Liver (tissue), 9 donors: ENCODE measurements around the gene SORCS2. TPM values are rescaled to one million over a fixed set of nuclear protein-coding genes. Genes with fewer than 3 reads are reported as not detected.

Experiments used
- DNase-seq: peaks from one replicate; pipeline ENCODE4 v3.0.0-alpha.2; 2017; ENCODE audit warnings: low spot score
- H3K27ac ChIP-seq, 2 donors: one replicate each; pipeline ENCODE4 v1.7.0; 2013; ENCODE audit warnings: inconsistent platforms in 2 of 2, low read length in 2 of 2, control low read depth in 1 of 2, low read depth in 1 of 2, mild to moderate bottlenecking in 1 of 2
- H3K27me3 ChIP-seq, 4 donors: one replicate each; pipeline versions ENCODE4 v1.6.1 to v1.7.0; 2013; ENCODE audit warnings: low read length in 3 of 4, inconsistent platforms in 1 of 4, mild to moderate bottlenecking in 1 of 4, moderate library complexity in 1 of 4; ENCODE audit not compliant: control insufficient read depth in 4 of 4, insufficient read depth in 4 of 4
- H3K36me3 ChIP-seq, 4 donors: one replicate each; pipeline versions ENCODE4 v1.6.1 to v1.7.0; 2013; ENCODE audit warnings: low read length in 3 of 4, mild to moderate bottlenecking in 3 of 4, low read depth in 1 of 4, moderate library complexity in 1 of 4; ENCODE audit not compliant: control insufficient read depth in 4 of 4, insufficient read depth in 3 of 4
- H3K4me1 ChIP-seq, 4 donors: one replicate each; pipeline versions ENCODE4 v1.6.1 to v1.7.0; 2013; ENCODE audit warnings: low read length in 3 of 4, mild to moderate bottlenecking in 3 of 4, moderate library complexity in 1 of 4; ENCODE audit not compliant: control insufficient read depth in 4 of 4, insufficient read depth in 4 of 4
- H3K4me3 ChIP-seq, 3 donors: one replicate each; pipeline versions ENCODE4 v1.6.1 to v1.7.0; 2013; ENCODE audit warnings: low read length in 3 of 3, control low read depth in 1 of 3, low read depth in 1 of 3, mild to moderate bottlenecking in 1 of 3
- H3K9ac ChIP-seq, 2 donors: one replicate each; pipeline ENCODE4 v1.7.0; 2013; ENCODE audit warnings: low read length in 2 of 2, mild to moderate bottlenecking in 2 of 2, moderate library complexity in 2 of 2, control low read depth in 1 of 2, low read depth in 1 of 2
- H3K9me3 ChIP-seq, 4 donors: one replicate each; pipeline versions ENCODE4 v1.6.1 to v1.7.0; 2013; ENCODE audit warnings: low read length in 3 of 4; ENCODE audit not compliant: control insufficient read depth in 4 of 4
- EGR1 ChIP-seq, 2 donors: IDR thresholded peaks; 2 replicates each; pipeline ENCODE4 v1.6.1; 2016 to 2018; ENCODE audit warnings: antibody characterized with exemption in 2 of 2, low read depth in 2 of 2
- FOXA1 ChIP-seq: IDR thresholded peaks from 2 replicates; pipeline ENCODE4 v1.6.1; 2016; ENCODE audit warnings: antibody characterized with exemption
- FOXA2 ChIP-seq: IDR thresholded peaks from 2 replicates; pipeline ENCODE4 v1.6.1; 2016; ENCODE audit warnings: antibody characterized with exemption
- GABPA ChIP-seq, 2 donors: IDR thresholded peaks in 1 of 2; conservative IDR thresholded peaks in 1 of 2; 2 replicates each; pipeline ENCODE4 v1.6.1; 2016; ENCODE audit warnings: antibody characterized with exemption in 2 of 2, mild to moderate bottlenecking in 1 of 2, moderate library complexity in 1 of 2
- HNF4A ChIP-seq, 2 donors: conservative IDR thresholded peaks; 2 replicates each; pipeline ENCODE4 v1.6.1; 2016; ENCODE audit warnings: antibody characterized with exemption in 2 of 2, mild to moderate bottlenecking in 2 of 2
- HNF4G ChIP-seq: IDR thresholded peaks from 2 replicates; pipeline ENCODE4 v1.6.1; 2016; ENCODE audit warnings: antibody characterized with exemption
- JUND ChIP-seq, 2 donors: IDR thresholded peaks; 2 replicates each; pipeline ENCODE4 v1.6.1; 2016; ENCODE audit warnings: antibody characterized with exemption in 2 of 2
- MAX ChIP-seq: IDR thresholded peaks from 2 replicates; pipeline ENCODE4 v1.6.1; 2016; ENCODE audit warnings: antibody characterized with exemption
- NR2F2 ChIP-seq: IDR thresholded peaks from 2 replicates; pipeline ENCODE4 v1.6.1; 2016; ENCODE audit warnings: antibody characterized with exemption
- RAD21 ChIP-seq, 2 donors: IDR thresholded peaks; 2 replicates each; pipeline ENCODE4 v1.6.1; 2016; ENCODE audit warnings: antibody characterized with exemption in 2 of 2, mild to moderate bottlenecking in 2 of 2
- RXRA ChIP-seq, 2 donors: IDR thresholded peaks; 2 replicates each; pipeline ENCODE4 v1.6.1; 2017 to 2018; ENCODE audit warnings: antibody characterized with exemption in 2 of 2, mild to moderate bottlenecking in 1 of 2
- SP1 ChIP-seq: IDR thresholded peaks from 2 replicates; pipeline ENCODE4 v1.6.1; 2018; ENCODE audit warnings: antibody characterized with exemption, mild to moderate bottlenecking
- TAF1 ChIP-seq: conservative IDR thresholded peaks from 2 replicates; pipeline ENCODE4 v1.6.1; 2016; ENCODE audit warnings: antibody characterized with exemption, mild to moderate bottlenecking
- YY1 ChIP-seq: IDR thresholded peaks from 2 replicates; pipeline ENCODE4 v1.6.1; 2016; ENCODE audit warnings: antibody characterized with exemption, mild to moderate bottlenecking
- WGBS: extraction: QIAGEN DNeasy Blood & Tissue Kit; methylation state at CpG from one replicate; pipeline ENCODE4 v1.1.7; 2013; 5-methylcytosine and 5-hydroxymethylcytosine counted together
- polyA plus RNA-seq, 2 donors: library from polyadenylated mRNA; stranded (reverse) in 1 of 2; unstranded in 1 of 2; fragments of 200-250 nt in 1 of 2; fragments of >200 nt in 1 of 2; fragmentation: Nextera tagmentation in 1 of 2; extraction: Ambion mirVana in 1 of 2; gene quantifications; one replicate each; pipeline versions ENCODE4 v1.2.1 to v1.2.3, GENCODE V29; 2013 to 2015
- total RNA-seq, 2 donors: library from RNA; depleted of rRNA; stranded (reverse); fragments of >200 nt; gene quantifications; one replicate each; pipeline ENCODE4 v1.2.3, GENCODE V29; 2014
- TF ChIP-seq, protein P1 (sequence below): IDR thresholded peaks from 2 replicates; pipeline ENCODE4 v1.6.1; 2016; ENCODE audit warnings: antibody characterized with exemption, mild to moderate bottlenecking
- TF ChIP-seq, protein P2 (sequence below): fragments of 150-350 bp; IDR thresholded peaks from 2 replicates; pipeline ENCODE4 v1.5.1; 2017; ENCODE audit warnings: improper control_type of control experiment, low read depth, low read length; ENCODE audit not compliant: missing input control
- TF ChIP-seq, protein P3 (sequence below): IDR thresholded peaks from 2 replicates; pipeline ENCODE4 v1.6.1; 2016; ENCODE audit warnings: antibody characterized with exemption
- TF ChIP-seq, protein P4 (sequence below): IDR thresholded peaks from 2 replicates; pipeline ENCODE4 v1.6.1; 2016; ENCODE audit warnings: antibody characterized with exemption
- donor health status: healthy.
- donor health status: healthy.
- donor health status: healthy.
- donor health status: healthy.
- donor health status: healthy.

Gene SORCS2
- total and polyA plus RNA-seq, 4 donors: 0.10 to 1.4 (median 0.92) TPM

GRCh38 chr4:7501314-7501713, 309.0 kb downstream of the SORCS2 start:
- H3K27me3 ChIP-seq: no peaks in the 10 kb centered on the region
- no peak overlapping the region for H3K4me3 ChIP-seq
- TF ChIP-seq HNF4G (no peak), EGR1 (IDR thresholded peaks at IDR 0.05; ENCODE audit: low read depth in 2 of 2) (no peak), FOXA2 (no peak), MAX (no peak), NR2F2 (no peak), RAD21 (IDR thresholded peaks at IDR 0.05) (no peak), RXRA (IDR thresholded peaks at IDR 0.05) (no peak), YY1 (no peak), HNF4A (conservative IDR thresholded peaks at IDR 0.05) (no peak), GABPA (IDR thresholded peaks at IDR 0.05 in 1 of 2, conservative IDR thresholded peaks at IDR 0.05 in 1 of 2) (no peak), FOXA1 (no peak), JUND (IDR thresholded peaks at IDR 0.05) (no peak), TAF1 (no peak), SP1 (no peak)
- TF ChIP-seq, protein P1, sequence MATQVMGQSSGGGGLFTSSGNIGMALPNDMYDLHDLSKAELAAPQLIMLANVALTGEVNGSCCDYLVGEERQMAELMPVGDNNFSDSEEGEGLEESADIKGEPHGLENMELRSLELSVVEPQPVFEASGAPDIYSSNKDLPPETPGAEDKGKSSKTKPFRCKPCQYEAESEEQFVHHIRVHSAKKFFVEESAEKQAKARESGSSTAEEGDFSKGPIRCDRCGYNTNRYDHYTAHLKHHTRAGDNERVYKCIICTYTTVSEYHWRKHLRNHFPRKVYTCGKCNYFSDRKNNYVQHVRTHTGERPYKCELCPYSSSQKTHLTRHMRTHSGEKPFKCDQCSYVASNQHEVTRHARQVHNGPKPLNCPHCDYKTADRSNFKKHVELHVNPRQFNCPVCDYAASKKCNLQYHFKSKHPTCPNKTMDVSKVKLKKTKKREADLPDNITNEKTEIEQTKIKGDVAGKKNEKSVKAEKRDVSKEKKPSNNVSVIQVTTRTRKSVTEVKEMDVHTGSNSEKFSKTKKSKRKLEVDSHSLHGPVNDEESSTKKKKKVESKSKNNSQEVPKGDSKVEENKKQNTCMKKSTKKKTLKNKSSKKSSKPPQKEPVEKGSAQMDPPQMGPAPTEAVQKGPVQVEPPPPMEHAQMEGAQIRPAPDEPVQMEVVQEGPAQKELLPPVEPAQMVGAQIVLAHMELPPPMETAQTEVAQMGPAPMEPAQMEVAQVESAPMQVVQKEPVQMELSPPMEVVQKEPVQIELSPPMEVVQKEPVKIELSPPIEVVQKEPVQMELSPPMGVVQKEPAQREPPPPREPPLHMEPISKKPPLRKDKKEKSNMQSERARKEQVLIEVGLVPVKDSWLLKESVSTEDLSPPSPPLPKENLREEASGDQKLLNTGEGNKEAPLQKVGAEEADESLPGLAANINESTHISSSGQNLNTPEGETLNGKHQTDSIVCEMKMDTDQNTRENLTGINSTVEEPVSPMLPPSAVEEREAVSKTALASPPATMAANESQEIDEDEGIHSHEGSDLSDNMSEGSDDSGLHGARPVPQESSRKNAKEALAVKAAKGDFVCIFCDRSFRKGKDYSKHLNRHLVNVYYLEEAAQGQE: no peak
- TF ChIP-seq, protein P2, sequence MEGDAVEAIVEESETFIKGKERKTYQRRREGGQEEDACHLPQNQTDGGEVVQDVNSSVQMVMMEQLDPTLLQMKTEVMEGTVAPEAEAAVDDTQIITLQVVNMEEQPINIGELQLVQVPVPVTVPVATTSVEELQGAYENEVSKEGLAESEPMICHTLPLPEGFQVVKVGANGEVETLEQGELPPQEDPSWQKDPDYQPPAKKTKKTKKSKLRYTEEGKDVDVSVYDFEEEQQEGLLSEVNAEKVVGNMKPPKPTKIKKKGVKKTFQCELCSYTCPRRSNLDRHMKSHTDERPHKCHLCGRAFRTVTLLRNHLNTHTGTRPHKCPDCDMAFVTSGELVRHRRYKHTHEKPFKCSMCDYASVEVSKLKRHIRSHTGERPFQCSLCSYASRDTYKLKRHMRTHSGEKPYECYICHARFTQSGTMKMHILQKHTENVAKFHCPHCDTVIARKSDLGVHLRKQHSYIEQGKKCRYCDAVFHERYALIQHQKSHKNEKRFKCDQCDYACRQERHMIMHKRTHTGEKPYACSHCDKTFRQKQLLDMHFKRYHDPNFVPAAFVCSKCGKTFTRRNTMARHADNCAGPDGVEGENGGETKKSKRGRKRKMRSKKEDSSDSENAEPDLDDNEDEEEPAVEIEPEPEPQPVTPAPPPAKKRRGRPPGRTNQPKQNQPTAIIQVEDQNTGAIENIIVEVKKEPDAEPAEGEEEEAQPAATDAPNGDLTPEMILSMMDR: no peak
- TF ChIP-seq, protein P3, sequence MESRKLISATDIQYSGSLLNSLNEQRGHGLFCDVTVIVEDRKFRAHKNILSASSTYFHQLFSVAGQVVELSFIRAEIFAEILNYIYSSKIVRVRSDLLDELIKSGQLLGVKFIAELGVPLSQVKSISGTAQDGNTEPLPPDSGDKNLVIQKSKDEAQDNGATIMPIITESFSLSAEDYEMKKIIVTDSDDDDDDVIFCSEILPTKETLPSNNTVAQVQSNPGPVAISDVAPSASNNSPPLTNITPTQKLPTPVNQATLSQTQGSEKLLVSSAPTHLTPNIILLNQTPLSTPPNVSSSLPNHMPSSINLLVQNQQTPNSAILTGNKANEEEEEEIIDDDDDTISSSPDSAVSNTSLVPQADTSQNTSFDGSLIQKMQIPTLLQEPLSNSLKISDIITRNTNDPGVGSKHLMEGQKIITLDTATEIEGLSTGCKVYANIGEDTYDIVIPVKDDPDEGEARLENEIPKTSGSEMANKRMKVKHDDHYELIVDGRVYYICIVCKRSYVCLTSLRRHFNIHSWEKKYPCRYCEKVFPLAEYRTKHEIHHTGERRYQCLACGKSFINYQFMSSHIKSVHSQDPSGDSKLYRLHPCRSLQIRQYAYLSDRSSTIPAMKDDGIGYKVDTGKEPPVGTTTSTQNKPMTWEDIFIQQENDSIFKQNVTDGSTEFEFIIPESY: no peak
- TF ChIP-seq, protein P4, sequence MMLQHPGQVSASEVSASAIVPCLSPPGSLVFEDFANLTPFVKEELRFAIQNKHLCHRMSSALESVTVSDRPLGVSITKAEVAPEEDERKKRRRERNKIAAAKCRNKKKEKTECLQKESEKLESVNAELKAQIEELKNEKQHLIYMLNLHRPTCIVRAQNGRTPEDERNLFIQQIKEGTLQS: no peak
- no peaks in the 10 kb centered on the region for H3K4me1 ChIP-seq
- H3K36me3 ChIP-seq: no peaks in the 10 kb centered on the region
- no peak for DNase-seq
- WGBS: 84% methylated on average over 11 of the region's 11 CpGs
- no peak overlapping the region for H3K9ac ChIP-seq
- no peaks in the 10 kb centered on the region for H3K9me3 ChIP-seq
- no peak overlapping the region for H3K27ac ChIP-seq
